ENCODE measurements around the gene PCDH19. TPM values are rescaled to one million over a fixed set of nuclear protein-coding genes. Genes with fewer than 3 reads are reported as not detected.

The PCDH19 gene
- polyA plus RNA-seq, 1 donor (not counting 4 experiments of a cell fraction or from before 2014, with no cell fraction given), result not detected

GRCh38 chrX:100274916-100275315 lies 135.2 kb downstream of the PCDH19 start:
- no peak for FAIRE-seq
- Histone ChIP-seq H3K79me2 (ENCODE audit: control insufficient read depth, insufficient read depth, low read length) (no peaks in the 10 kb centered on the region), H3K4me2 (ENCODE audit: control insufficient read depth, extremely low read depth, insufficient read depth, low read depth, low read length) (no peak overlapping the region), H3K4me1 (ENCODE audit: control insufficient read depth, extremely low read depth, insufficient read depth, low read length) (no peaks in the 10 kb centered on the region), H3K9me3 (ENCODE audit: control insufficient read depth, low read depth, low read length) (no peaks in the 10 kb centered on the region), H3K9ac (ENCODE audit: control insufficient read depth, extremely low read depth, insufficient read depth, low read length) (no peak overlapping the region), H4K20me1 (ENCODE audit: control insufficient read depth, extremely low read depth, insufficient read depth, low read length) (no peaks in the 10 kb centered on the region), H3K4me3 (ENCODE audit: control insufficient read depth in 2 of 3, extremely low read depth in 1 of 3, insufficient read depth in 2 of 3, low read depth in 1 of 3, low read length in 3 of 3) (no peak overlapping the region), H3K27me3 (ENCODE audit: control insufficient read depth, extremely low read depth, insufficient read depth, low read length) (no peaks in the 10 kb centered on the region), H3K36me3 (ENCODE audit: control insufficient read depth in 2 of 2, extremely low read depth in 1 of 2, insufficient read depth in 2 of 2, low read length in 2 of 2) (no peaks in the 10 kb centered on the region), H2AFZ (ENCODE audit: control insufficient read depth, low read length) (no peak overlapping the region), H3K9me1 (ENCODE audit: control insufficient read depth, extremely low read depth, insufficient read depth, low read length) (no peaks in the 10 kb centered on the region), H3K27ac (ENCODE audit: control insufficient read depth, insufficient read depth, low read length) (no peak overlapping the region)
- no peak for DNase-seq (ENCODE audit: low read depth, low spot score)
- TF ChIP-seq CTCF (optimal IDR thresholded peaks at IDR 0.05 in 1 of 3, IDR thresholded peaks at IDR 0.05 in 1 of 3, conservative IDR thresholded peaks at IDR 0.05 in 1 of 3; ENCODE audit: extremely low read depth in 1 of 3, insufficient read depth in 2 of 3, low read length in 3 of 3), result no peak
- TF ChIP-seq EZH2 (IDR thresholded peaks at IDR 0.05; ENCODE audit: low read length), result no peak
- dilution Hi-C loops (cut with MboI; ENCODE audit: extremely low pct_ligation_motif_present, low sequenced_read_pairs), result no loop called here

GRCh38 chrX:100265179-100265578 lies 144.9 kb downstream of the PCDH19 start:
- Histone ChIP-seq H3K4me2 (ENCODE audit: control insufficient read depth, extremely low read depth, insufficient read depth, low read depth, low read length) (no peak overlapping the region), H3K9ac (ENCODE audit: control insufficient read depth, extremely low read depth, insufficient read depth, low read length) (no peak overlapping the region), H3K4me1 (ENCODE audit: control insufficient read depth, extremely low read depth, insufficient read depth, low read length) (no peaks in the 10 kb centered on the region), H3K4me3 (ENCODE audit: control insufficient read depth in 2 of 3, extremely low read depth in 1 of 3, insufficient read depth in 2 of 3, low read depth in 1 of 3, low read length in 3 of 3) (no peak overlapping the region), H3K36me3 (ENCODE audit: control insufficient read depth in 2 of 2, extremely low read depth in 1 of 2, insufficient read depth in 2 of 2, low read length in 2 of 2) (no peaks in the 10 kb centered on the region), H3K27me3 (ENCODE audit: control insufficient read depth, extremely low read depth, insufficient read depth, low read length) (no peaks in the 10 kb centered on the region), H3K27ac (ENCODE audit: control insufficient read depth, insufficient read depth, low read length) (no peak overlapping the region), H3K79me2 (ENCODE audit: control insufficient read depth, insufficient read depth, low read length) (no peaks in the 10 kb centered on the region), H2AFZ (ENCODE audit: control insufficient read depth, low read length) (no peak overlapping the region), H4K20me1 (ENCODE audit: control insufficient read depth, extremely low read depth, insufficient read depth, low read length) (no peaks in the 10 kb centered on the region), H3K9me3 (ENCODE audit: control insufficient read depth, low read depth, low read length) (no peaks in the 10 kb centered on the region), H3K9me1 (ENCODE audit: control insufficient read depth, extremely low read depth, insufficient read depth, low read length) (no peaks in the 10 kb centered on the region)
- no peak for FAIRE-seq
- DNase-seq (ENCODE audit: low read depth, low spot score), result no peak
- TF ChIP-seq CTCF (optimal IDR thresholded peaks at IDR 0.05 in 1 of 3, IDR thresholded peaks at IDR 0.05 in 1 of 3, conservative IDR thresholded peaks at IDR 0.05 in 1 of 3; ENCODE audit: extremely low read depth in 1 of 3, insufficient read depth in 2 of 3, low read length in 3 of 3) (no peak), EZH2 (IDR thresholded peaks at IDR 0.05; ENCODE audit: low read length) (no peak)
- dilution Hi-C loops (cut with MboI; ENCODE audit: extremely low pct_ligation_motif_present, low sequenced_read_pairs), result no loop called here
